ENCODE measurements around the gene NTM. TPM values are rescaled to one million over a fixed set of nuclear protein-coding genes. Genes with fewer than 3 reads are reported as not detected.

NTM gene
- total RNA-seq, 1 experiment from 2014 or later = 9.9 TPM

DNA sequence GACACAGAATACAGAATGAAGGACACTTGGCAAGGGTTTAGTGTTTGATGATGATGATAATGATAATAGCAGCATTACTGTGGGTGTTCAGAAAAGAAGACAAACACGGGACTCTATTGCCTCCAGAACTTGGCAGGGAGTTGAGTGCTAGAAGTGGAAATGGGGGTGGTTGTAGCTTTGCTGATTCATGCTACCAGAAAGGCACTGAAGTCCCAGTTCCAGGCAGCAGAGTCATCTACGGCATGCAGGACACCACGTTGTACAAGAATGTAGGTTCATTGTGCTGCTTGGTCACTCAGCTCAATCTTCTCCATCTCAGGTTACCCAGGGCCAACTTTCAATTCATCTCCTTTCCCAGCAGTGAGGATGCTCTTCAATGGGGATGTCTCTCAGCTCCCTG is 115.7 kb downstream of the NTM start:
- Histone ChIP-seq H3K14ac (ENCODE audit: insufficient read depth, low read length) (no peak overlapping the region), H2BK5ac (ENCODE audit: insufficient read length, low read length) (no peak overlapping the region), H2AK5ac (ENCODE audit: insufficient read length, low read length) (no peak overlapping the region), H3K23ac (ENCODE audit: insufficient read length, low read depth, low read length) (no peak overlapping the region), H3T11ph (ENCODE audit: low read length) (no peak overlapping the region), H4K5ac (ENCODE audit: insufficient read length, low read depth, low read length) (no peak overlapping the region), H3K79me1 (ENCODE audit: insufficient read depth, low read depth, low read length, poor library complexity, severe bottlenecking) (no peaks in the 10 kb centered on the region), H4K20me1 (ENCODE audit: control insufficient read depth, insufficient read depth, insufficient read length) (no peaks in the 10 kb centered on the region), H3K27me3 (ENCODE audit: insufficient read depth, low read length) (no peaks in the 10 kb centered on the region), H4K91ac (ENCODE audit: insufficient read length, low read depth, low read length) (no peak overlapping the region), H3K4me2 (ENCODE audit: insufficient read depth, insufficient read length, low read length) (no peak overlapping the region), H3K9ac (ENCODE audit: extremely low read depth, insufficient read length, low read length) (no peak overlapping the region), H3K18ac (ENCODE audit: insufficient read length, low read depth, low read length) (no peak overlapping the region), H3K9me3 (ENCODE audit: control insufficient read depth, low read depth, low read length) (no peaks in the 10 kb centered on the region), H3K4ac (ENCODE audit: low read depth, low read length) (no peak overlapping the region), H3K23me2 (ENCODE audit: insufficient read length, low read depth, low read length, poor library complexity, severe bottlenecking) (no peaks in the 10 kb centered on the region), H2AFZ (ENCODE audit: low read length) (no peak overlapping the region), H3K56ac (ENCODE audit: insufficient read length, low read depth, low read length) (no peak overlapping the region), H3K27ac (ENCODE audit: insufficient read length, low read depth, low read length) (no peak overlapping the region), H4K8ac (replicated peaks; ENCODE audit: insufficient read length, low read depth, low read length) (no peak overlapping the region), H2BK120ac (ENCODE audit: low read depth, low read length, poor library complexity, severe bottlenecking) (no peak overlapping the region), H2BK12ac (ENCODE audit: insufficient read length, low read depth, low read length) (no peak overlapping the region), H2BK15ac (ENCODE audit: low read depth, low read length) (no peak overlapping the region), H3K79me2 (ENCODE audit: insufficient read depth, low read length) (no peaks in the 10 kb centered on the region), H2BK20ac (ENCODE audit: low read depth, low read length, poor library complexity, severe bottlenecking) (no peak overlapping the region), H3K4me1 (ENCODE audit: insufficient read depth, low read length) (no peaks in the 10 kb centered on the region; the same call in 1 of the 2 replicates)
- H3K27ac Mint-ChIP-seq = no peak overlapping the region; a peak in 1 of 7 replicates
- H3K27me3 Mint-ChIP-seq (ENCODE audit: low read depth) = peaks cover 2% of the 10 kb centered on the region; the same call in 1 of the 2 replicates
- H3K9me3 Mint-ChIP-seq = no peaks in the 10 kb centered on the region
- peaks cover 25 to 36% of the 10 kb centered on the region in 2 experiments for H3K4me1 Mint-ChIP-seq
- H3K36me3 Mint-ChIP-seq (ENCODE audit: insufficient read depth in 1 of 3, low read depth in 3 of 3) = no peaks in the 10 kb centered on the region
- H3K4me3 Mint-ChIP-seq = no peak overlapping the region
- DNase-seq = no peak
- WGBS (ENCODE audit: extremely low coverage, insufficient read length, low lambda C conversion rate) = no CpG with 5 or more reads among the region's 3 CpGs
- TF ChIP-seq, protein P1, sequence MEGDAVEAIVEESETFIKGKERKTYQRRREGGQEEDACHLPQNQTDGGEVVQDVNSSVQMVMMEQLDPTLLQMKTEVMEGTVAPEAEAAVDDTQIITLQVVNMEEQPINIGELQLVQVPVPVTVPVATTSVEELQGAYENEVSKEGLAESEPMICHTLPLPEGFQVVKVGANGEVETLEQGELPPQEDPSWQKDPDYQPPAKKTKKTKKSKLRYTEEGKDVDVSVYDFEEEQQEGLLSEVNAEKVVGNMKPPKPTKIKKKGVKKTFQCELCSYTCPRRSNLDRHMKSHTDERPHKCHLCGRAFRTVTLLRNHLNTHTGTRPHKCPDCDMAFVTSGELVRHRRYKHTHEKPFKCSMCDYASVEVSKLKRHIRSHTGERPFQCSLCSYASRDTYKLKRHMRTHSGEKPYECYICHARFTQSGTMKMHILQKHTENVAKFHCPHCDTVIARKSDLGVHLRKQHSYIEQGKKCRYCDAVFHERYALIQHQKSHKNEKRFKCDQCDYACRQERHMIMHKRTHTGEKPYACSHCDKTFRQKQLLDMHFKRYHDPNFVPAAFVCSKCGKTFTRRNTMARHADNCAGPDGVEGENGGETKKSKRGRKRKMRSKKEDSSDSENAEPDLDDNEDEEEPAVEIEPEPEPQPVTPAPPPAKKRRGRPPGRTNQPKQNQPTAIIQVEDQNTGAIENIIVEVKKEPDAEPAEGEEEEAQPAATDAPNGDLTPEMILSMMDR (conservative IDR thresholded peaks at IDR 0.05) = no peak
